GM12878 (cell line): ENCODE data around the gene CRB2. TPM values are rescaled to one million over a fixed set of nuclear protein-coding genes. Genes with fewer than 3 reads are reported as not detected.

Experiments used
- ATAC-seq: fragments of 200-7000 bp; cut with Tn5 transposase; 3 replicates; pipeline ENCODE4 v1.9.1; 2020; ENCODE audit warnings: mild to moderate bottlenecking, moderate library complexity
- BruUV-seq: library from RNA; stranded (reverse); fragments of 400-500 nt; replicated peaks from 2 replicates; lab custom pipeline; 2021; lab: Mats Ljungman, UMichigan
- CTCF ChIA-PET: fragments of 300-600 bp; sonication (Branson Sonifier 250); formaldehyde crosslinking; extraction: SDS; loops from one replicate; lab custom pipeline; 2021; ENCODE audit warnings: inconsistent platforms; lab: Yijun Ruan, JAX
- POLR2A ChIA-PET: fragments of 350-600 bp; formaldehyde crosslinking; extraction: SDS; loops from one replicate; lab custom pipeline; 2021; ENCODE audit warnings: inconsistent platforms; lab: Charles Lee
- RAD21 ChIA-PET: fragments of 300-600 bp; sonication (Branson Sonifier 250); formaldehyde crosslinking; loops from one replicate; lab custom pipeline; 2023; ENCODE audit warnings: antibody characterized with exemption; ENCODE audit not compliant: unreplicated experiment; lab: Charles Lee
- SMC1A ChIA-PET: fragments of 300-600 bp; sonication (Branson Sonifier 250); formaldehyde crosslinking; loops from one replicate; lab custom pipeline; 2023; ENCODE audit not compliant: unreplicated experiment, uncharacterized antibody; lab: Charles Lee
- DNase-seq: peaks from one replicate; pipeline ENCODE4 v3.0.0-alpha.2; 2011; ENCODE audit warnings: low read depth, low spot score
- FAIRE-seq: peaks from 3 replicates; lab custom pipeline; 2011; peaks lifted over from hg19 to GRCh38; lab: Jason Lieb, UNC
- H2AFZ ChIP-seq: 2 replicates; pipeline ENCODE4 v1.6.0; 2011; ENCODE audit warnings: low read depth, low read length, control low read depth; ENCODE audit not compliant: control insufficient read depth
- H3K27ac ChIP-seq: 2 replicates; pipeline ENCODE4 v1.5.1; 2011; ENCODE audit warnings: control low read depth; ENCODE audit not compliant: control insufficient read depth, insufficient read depth
- H3K27me3 ChIP-seq, 2 experiments: replicated peaks in 1 of 2; 2 replicates each; pipeline versions ENCODE4 v1.6.0 to v1.6.1; 2011; ENCODE audit warnings: low read length in 1 of 2; ENCODE audit not compliant: control insufficient read depth in 2 of 2, insufficient read depth in 2 of 2
- H3K36me3 ChIP-seq, 2 experiments: 2 replicates each; pipeline ENCODE4 v1.5.1; 2011; ENCODE audit warnings: low read length in 1 of 2; ENCODE audit not compliant: control insufficient read depth in 2 of 2, insufficient read depth in 2 of 2
- H3K4me1 ChIP-seq: 2 replicates; pipeline ENCODE4 v1.6.1; 2011; ENCODE audit warnings: mild to moderate bottlenecking, low read length, moderate library complexity, mixed read lengths; ENCODE audit not compliant: control insufficient read depth, insufficient read depth
- H3K4me2 ChIP-seq: 2 replicates; pipeline ENCODE4 v1.6.0; 2011; ENCODE audit warnings: control low read depth; ENCODE audit not compliant: control insufficient read depth, insufficient read depth
- H3K4me3 ChIP-seq: fragments of 200-600 bp; sonication (generic); 2 replicates; pipeline ENCODE4 v1.5.1; 2016
- H3K79me2 ChIP-seq: 2 replicates; pipeline ENCODE4 v1.6.0; 2011; ENCODE audit warnings: low read length; ENCODE audit not compliant: control insufficient read depth, insufficient read depth
- H3K9ac ChIP-seq: 2 replicates; pipeline ENCODE4 v1.8.0; 2011; ENCODE audit warnings: low read length, control low read depth, mixed read lengths; ENCODE audit not compliant: control insufficient read depth, insufficient read depth
- H3K9me3 ChIP-seq: replicated peaks from 3 replicates; pipeline ENCODE4 v1.5.1; 2011; ENCODE audit warnings: mild to moderate bottlenecking, low read length; ENCODE audit not compliant: control insufficient read depth, insufficient read depth
- H4K20me1 ChIP-seq: 2 replicates; pipeline ENCODE4 v1.6.0; 2011; ENCODE audit not compliant: control insufficient read depth, insufficient read depth
- BHLHE40 ChIP-seq, 2 experiments: fragments of 450-650 bp in 1 of 2; IDR thresholded peaks; 2 replicates each; pipeline ENCODE4 v1.6.1; 2011 to 2017; ENCODE audit warnings: low read depth in 2 of 2, borderline replicate concordance in 1 of 2, improper control_type of control experiment in 1 of 2, low read length in 1 of 2, mild to moderate bottlenecking in 1 of 2
- CHD1 ChIP-seq: IDR thresholded peaks from 2 replicates; pipeline ENCODE4 v1.6.1; 2012; ENCODE audit warnings: low read depth, low read length, improper control_type of control experiment
- CHD4 ChIP-seq: fragments of 200-600 bp; sonication (generic); IDR thresholded peaks from 2 replicates; pipeline ENCODE4 v1.6.1; 2016; ENCODE audit warnings: mild to moderate bottlenecking
- HDAC6 ChIP-seq: fragments of 200-600 bp; sonication (generic); IDR thresholded peaks from one replicate; pipeline ENCODE4 v1.8.0; 2017; ENCODE audit warnings: antibody characterized with exemption; ENCODE audit not compliant: unreplicated experiment
- HDGF ChIP-seq: fragments of 450-650 bp; IDR thresholded peaks from 2 replicates; pipeline ENCODE4 v1.6.1; 2016; ENCODE audit warnings: antibody characterized with exemption
- MYC ChIP-seq: IDR thresholded peaks from 2 replicates; pipeline ENCODE4 v1.6.1; 2011; ENCODE audit warnings: mild to moderate bottlenecking, low read length, moderate library complexity, inconsistent platforms; ENCODE audit not compliant: insufficient read depth, insufficient replicate concordance, insufficient read length, severe bottlenecking
- NR2C2 ChIP-seq: IDR thresholded peaks from 2 replicates; pipeline ENCODE4 v1.6.1; 2011; ENCODE audit warnings: borderline replicate concordance, low read depth; ENCODE audit not compliant: control insufficient read depth, insufficient read length
- RELA ChIP-seq: fragments of 450-650 bp; IDR thresholded peaks from 2 replicates; pipeline ENCODE4 v1.8.0; 2014; ENCODE audit warnings: borderline replicate concordance; ENCODE audit not compliant: partially characterized antibody
- RUNX3 ChIP-seq: IDR thresholded peaks from 2 replicates; pipeline ENCODE4 v1.6.1; 2012; ENCODE audit warnings: low read length, inconsistent platforms
- SMC3 ChIP-seq: IDR thresholded peaks from 2 replicates; pipeline ENCODE4 v1.6.1; 2011; ENCODE audit warnings: low read length, improper control_type of control experiment, borderline replicate concordance
- WGBS: methylation state at CpG from one replicate; pipeline ENCODE4 v1.1.6; 2016; ENCODE audit warnings: low lambda C conversion rate; ENCODE audit not compliant: insufficient replicate concordance, insufficient coverage; ENCODE audit errors: missing lambda C conversion rate; 5-methylcytosine and 5-hydroxymethylcytosine counted together
- in situ Hi-C: fragments of 300-500 bp; cut with MboI; formaldehyde crosslinking; loops from 9 replicates; pipeline ENCODE4 v1.14.3; 2018; ENCODE audit warnings: mixed read lengths
- intact Hi-C: fragments of 100-400 bp; cut with micrococcal nuclease; formaldehyde crosslinking; loops from one replicate; pipeline ENCODE4 v1.14.2; 2022; ENCODE audit not compliant: unreplicated experiment
- polyA plus RNA-seq, 11 experiments: library from polyadenylated mRNA; depleted of rRNA in 4 of 11; unstranded in 6 of 11; stranded (reverse) in 5 of 11; fragments of >200 nt; fragmentation: Nextera tagmentation in 4 of 11; fragmentation: Illumina TruSeq in 1 of 11; extraction: Ambion mirVana in 4 of 11; extraction: Trizol in 1 of 11; gene quantifications; 1 replicate in 1 of 11; 2 replicates in 10 of 11; pipeline versions ENCODE4 v1.2.1 to v1.2.3, GENCODE V29; 2011 to 2016; ENCODE audit warnings: inconsistent platforms in 2 of 11, missing spikeins in 2 of 11, low read depth in 1 of 11
- total RNA-seq, 4 experiments: library from RNA; depleted of rRNA in 3 of 4; stranded (reverse); fragments of >200 nt in 3 of 4; fragmentation: Illumina TruSeq in 1 of 4; extraction: Trizol in 1 of 4; gene quantifications; 2 replicates each; pipeline versions ENCODE4 v1.2.1 to v1.2.3, GENCODE V29; 2013 to 2021
- TF ChIP-seq, protein P1 (sequence below): IDR thresholded peaks from 2 replicates; pipeline ENCODE4 v1.6.1; 2011; ENCODE audit warnings: low read depth, mild to moderate bottlenecking, low read length, moderate library complexity, borderline replicate concordance; ENCODE audit errors: extremely low read depth
- TF ChIP-seq, protein P2 (sequence below): fragments of 450-650 bp; IDR thresholded peaks from 2 replicates; pipeline ENCODE4 v1.6.1; 2016; ENCODE audit warnings: mild to moderate bottlenecking
- TF ChIP-seq, protein P3 (sequence below): fragments of 450-650 bp; formaldehyde crosslinking; IDR thresholded peaks from 2 replicates; pipeline ENCODE4 v1.4.0; 2020; ENCODE audit warnings: mild to moderate bottlenecking, moderate library complexity

Gene CRB2
- total and polyA plus RNA-seq, 10 of the 15 experiments (the other 5 are each of a cell fraction or from before 2014, with no cell fraction given), result 0.01 to 0.80 (median 0.23) TPM; not detected in 3

DNA sequence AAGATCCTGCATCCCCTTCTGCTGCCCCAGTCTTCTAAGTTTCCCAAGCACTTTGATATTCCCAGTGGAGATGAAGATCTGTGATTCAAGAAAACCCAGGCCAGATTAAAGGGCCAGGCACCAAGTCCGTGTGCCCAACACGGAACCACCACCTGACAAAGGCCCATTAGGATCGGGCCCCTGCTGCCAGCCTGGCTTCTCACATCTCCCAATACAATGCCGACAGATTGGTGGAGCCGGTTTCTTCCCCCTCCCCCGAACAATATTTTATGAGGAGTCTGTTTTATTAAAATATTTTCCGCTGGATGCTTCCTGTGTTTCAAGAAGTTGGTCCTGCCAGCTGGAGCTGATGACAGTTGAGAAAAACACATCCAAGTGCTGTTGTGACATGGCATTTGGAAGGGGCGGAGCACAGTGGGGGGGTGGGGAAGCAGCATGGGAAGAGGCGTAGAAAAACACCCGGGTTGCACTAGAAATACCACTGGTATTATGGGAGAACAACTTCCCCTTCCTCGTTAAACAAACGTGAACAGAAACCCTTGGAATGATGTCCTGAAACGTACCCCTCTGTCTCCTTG lies 45.0 kb downstream of the CRB2 start:
- ATAC-seq (no peak), DNase-seq (no peak), FAIRE-seq (no peak)
- no peak overlapping the region for H2AFZ ChIP-seq
- H3K27ac ChIP-seq, result no peak overlapping the region
- ChIA-PET SMC1A (interaction anchor here (1.4 to 1.5 kb wide), 2 partner anchors 639 to 640 kb away, joined by 3 read pairs; no protein-coding TSS in a partner anchor), POLR2A (interaction anchor here (0.6 kb wide), 1 partner anchor 1483 kb away, joined by 3 read pairs; no protein-coding TSS in a partner anchor), CTCF (interaction anchor here (0.6 to 1.6 kb wide), 2 partner anchors 13 to 637 kb away, joined by 3 read pairs; no protein-coding TSS in a partner anchor), RAD21 (no interaction called here)
- H3K9me3 ChIP-seq, result no peaks in the 10 kb centered on the region
- TSS peak; percentile 17 for BruUV-seq
- H3K9ac ChIP-seq, result no peak overlapping the region
- TF ChIP-seq MYC (no peak), HDGF (no peak), RELA (no peak), NR2C2 (no peak), SMC3 (no peak), RUNX3 (no peak), HDAC6 (no peak), BHLHE40 (IDR thresholded peaks at IDR 0.05; ENCODE audit: borderline replicate concordance in 1 of 2, low read depth in 2 of 2, low read length in 1 of 2) (no peak), CHD4 (no peak), CHD1 (no peak)
- TF ChIP-seq, protein P1, sequence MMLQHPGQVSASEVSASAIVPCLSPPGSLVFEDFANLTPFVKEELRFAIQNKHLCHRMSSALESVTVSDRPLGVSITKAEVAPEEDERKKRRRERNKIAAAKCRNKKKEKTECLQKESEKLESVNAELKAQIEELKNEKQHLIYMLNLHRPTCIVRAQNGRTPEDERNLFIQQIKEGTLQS, result no peak
- TF ChIP-seq, protein P2, sequence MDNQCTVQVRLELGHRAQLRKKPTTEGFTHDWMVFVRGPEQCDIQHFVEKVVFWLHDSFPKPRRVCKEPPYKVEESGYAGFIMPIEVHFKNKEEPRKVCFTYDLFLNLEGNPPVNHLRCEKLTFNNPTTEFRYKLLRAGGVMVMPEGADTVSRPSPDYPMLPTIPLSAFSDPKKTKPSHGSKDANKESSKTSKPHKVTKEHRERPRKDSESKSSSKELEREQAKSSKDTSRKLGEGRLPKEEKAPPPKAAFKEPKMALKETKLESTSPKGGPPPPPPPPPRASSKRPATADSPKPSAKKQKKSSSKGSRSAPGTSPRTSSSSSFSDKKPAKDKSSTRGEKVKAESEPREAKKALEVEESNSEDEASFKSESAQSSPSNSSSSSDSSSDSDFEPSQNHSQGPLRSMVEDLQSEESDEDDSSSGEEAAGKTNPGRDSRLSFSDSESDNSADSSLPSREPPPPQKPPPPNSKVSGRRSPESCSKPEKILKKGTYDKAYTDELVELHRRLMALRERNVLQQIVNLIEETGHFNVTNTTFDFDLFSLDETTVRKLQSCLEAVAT, result no peak
- TF ChIP-seq, protein P3, sequence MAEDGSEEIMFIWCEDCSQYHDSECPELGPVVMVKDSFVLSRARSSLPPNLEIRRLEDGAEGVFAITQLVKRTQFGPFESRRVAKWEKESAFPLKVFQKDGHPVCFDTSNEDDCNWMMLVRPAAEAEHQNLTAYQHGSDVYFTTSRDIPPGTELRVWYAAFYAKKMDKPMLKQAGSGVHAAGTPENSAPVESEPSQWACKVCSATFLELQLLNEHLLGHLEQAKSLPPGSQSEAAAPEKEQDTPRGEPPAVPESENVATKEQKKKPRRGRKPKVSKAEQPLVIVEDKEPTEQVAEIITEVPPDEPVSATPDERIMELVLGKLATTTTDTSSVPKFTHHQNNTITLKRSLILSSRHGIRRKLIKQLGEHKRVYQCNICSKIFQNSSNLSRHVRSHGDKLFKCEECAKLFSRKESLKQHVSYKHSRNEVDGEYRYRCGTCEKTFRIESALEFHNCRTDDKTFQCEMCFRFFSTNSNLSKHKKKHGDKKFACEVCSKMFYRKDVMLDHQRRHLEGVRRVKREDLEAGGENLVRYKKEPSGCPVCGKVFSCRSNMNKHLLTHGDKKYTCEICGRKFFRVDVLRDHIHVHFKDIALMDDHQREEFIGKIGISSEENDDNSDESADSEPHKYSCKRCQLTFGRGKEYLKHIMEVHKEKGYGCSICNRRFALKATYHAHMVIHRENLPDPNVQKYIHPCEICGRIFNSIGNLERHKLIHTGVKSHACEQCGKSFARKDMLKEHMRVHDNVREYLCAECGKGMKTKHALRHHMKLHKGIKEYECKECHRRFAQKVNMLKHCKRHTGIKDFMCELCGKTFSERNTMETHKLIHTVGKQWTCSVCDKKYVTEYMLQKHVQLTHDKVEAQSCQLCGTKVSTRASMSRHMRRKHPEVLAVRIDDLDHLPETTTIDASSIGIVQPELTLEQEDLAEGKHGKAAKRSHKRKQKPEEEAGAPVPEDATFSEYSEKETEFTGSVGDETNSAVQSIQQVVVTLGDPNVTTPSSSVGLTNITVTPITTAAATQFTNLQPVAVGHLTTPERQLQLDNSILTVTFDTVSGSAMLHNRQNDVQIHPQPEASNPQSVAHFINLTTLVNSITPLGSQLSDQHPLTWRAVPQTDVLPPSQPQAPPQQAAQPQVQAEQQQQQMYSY (CRISPR knock-in tag), result no peak
- no peak overlapping the region for H3K4me2 ChIP-seq
- no peaks in the 10 kb centered on the region for H3K4me1 ChIP-seq
- no peaks in the 10 kb centered on the region for H3K27me3 ChIP-seq
- intact Hi-C loops, result loop anchor here (10.0 kb wide), 1 partner anchor 564 kb away; no protein-coding TSS in a partner anchor
- H3K36me3 ChIP-seq, result peaks cover 0 to 6% of the 10 kb centered on the region in 2 experiments; a peak in 2 of 4 replicates
- peaks cover 2% of the 10 kb centered on the region; the same call in 1 of the 2 replicates for H4K20me1 ChIP-seq
- in situ Hi-C loops, result no loop called here
- H3K79me2 ChIP-seq, result no peaks in the 10 kb centered on the region
- WGBS, result 84% methylated on average over 11 of the region's 13 CpGs
- H3K4me3 ChIP-seq, result no peak overlapping the region
